ENCODE data around the gene IP6K3.
A peak's percentile ranks its signal among the peaks of the same experiment; 100 is the strongest.

The IP6K3 gene

GRCh38 chr6:33751771-33752645, 5.3 kb upstream of the IP6K3 start:
- Histone ChIP-seq H3K36me3 (no peaks in the 10 kb centered on the region), H3K27ac (peak overlapping the region; percentile 53), H3K4me3 (ENCODE audit: low read depth, low read length) (no peak overlapping the region), H3K9me3 (ENCODE audit: severe bottlenecking) (no peaks in the 10 kb centered on the region), H3K27me3 (ENCODE audit: insufficient read depth, low read depth, severe bottlenecking) (no peaks in the 10 kb centered on the region)
- peak; percentile 39 for TF ChIP-seq CTCF (IDR thresholded peaks at IDR 0.05; ENCODE audit: low read depth, low read length)
- DNase-seq: peak; percentile 87

GRCh38 chr6:33750244-33750991, 3.7 kb upstream of the IP6K3 start:
- DNase-seq: no peak
- Histone ChIP-seq H3K27me3 (ENCODE audit: insufficient read depth, low read depth, severe bottlenecking) (no peaks in the 10 kb centered on the region), H3K36me3 (no peaks in the 10 kb centered on the region), H3K9me3 (ENCODE audit: severe bottlenecking) (no peaks in the 10 kb centered on the region), H3K27ac (peak overlapping the region; percentile 53), H3K4me3 (ENCODE audit: low read depth, low read length) (no peak overlapping the region)
- no peak for TF ChIP-seq CTCF (IDR thresholded peaks at IDR 0.05; ENCODE audit: low read depth, low read length)

GRCh38 chr6:33749401-33749800, 2.7 kb upstream of the IP6K3 start:
- peak; percentile 59 for DNase-seq
- Histone ChIP-seq H3K36me3 (no peaks in the 10 kb centered on the region), H3K27me3 (ENCODE audit: insufficient read depth, low read depth, severe bottlenecking) (no peaks in the 10 kb centered on the region), H3K27ac (peak overlapping the region; percentile 26), H3K9me3 (ENCODE audit: severe bottlenecking) (no peaks in the 10 kb centered on the region), H3K4me3 (ENCODE audit: low read depth, low read length) (no peak overlapping the region)
- TF ChIP-seq CTCF (IDR thresholded peaks at IDR 0.05; ENCODE audit: low read depth, low read length): no peak

GRCh38 chr6:33748841-33749240, 2.1 kb upstream of the IP6K3 start:
- Histone ChIP-seq H3K4me3 (ENCODE audit: low read depth, low read length) (no peak overlapping the region), H3K27ac (peak overlapping the region; percentile 26), H3K36me3 (no peaks in the 10 kb centered on the region), H3K27me3 (ENCODE audit: insufficient read depth, low read depth, severe bottlenecking) (no peaks in the 10 kb centered on the region), H3K9me3 (ENCODE audit: severe bottlenecking) (no peaks in the 10 kb centered on the region)
- TF ChIP-seq CTCF (IDR thresholded peaks at IDR 0.05; ENCODE audit: low read depth, low read length): no peak
- no peak for DNase-seq

- Histone ChIP-seq H3K9me3 (ENCODE audit: severe bottlenecking) (no peaks in the 10 kb centered on the region), H3K36me3 (no peaks in the 10 kb centered on the region), H3K27me3 (ENCODE audit: insufficient read depth, low read depth, severe bottlenecking) (no peaks in the 10 kb centered on the region), H3K27ac (peak overlapping the region; percentile 2), H3K4me3 (ENCODE audit: low read depth, low read length) (no peak overlapping the region)
- no peak for DNase-seq
- TF ChIP-seq CTCF (IDR thresholded peaks at IDR 0.05; ENCODE audit: low read depth, low read length): no peak
Measured at GRCh38 chr6:33747823-33748222, 1.1 kb upstream of the IP6K3 start.
